Measurements from ENCODE around the gene SMC6. TPM values are rescaled to one million over a fixed set of nuclear protein-coding genes. Genes with fewer than 3 reads are reported as not detected.

The SMC6 gene
- total RNA-seq = 17.6 and 19.1 TPM in 2 replicates

GRCh38 chr2:17753803-17754663 is at the start of gene SMC6, which contains the start of gene GEN1:
Gene SMC6 (minus strand): TSS chr2:17753810. CDS start chr2:17745946, 7,864 bp downstream.
Gene GEN1 (plus strand): TSS chr2:17754138. CDS start chr2:17759944, 5,806 bp downstream.

Other genes with a start within 250 kb of the SMC6 start
- gene RAD51AP2, start 235.4 kb downstream of the SMC6 start, total RNA-seq = not detected in 2 replicates
- gene VSNL1, start 213.1 kb downstream of the SMC6 start, total RNA-seq = 0.16 TPM in 1 of 2 replicates, not detected in the other
- 9.4 and 14.1 TPM in 2 replicates for gene GEN1, start 328 bp upstream of the SMC6 start, total RNA-seq
- gene MSGN1, start 62.6 kb upstream of the SMC6 start, total RNA-seq = not detected in 2 replicates
- gene KCNS3, start 124.9 kb upstream of the SMC6 start, total RNA-seq = 1.3 and 2.4 TPM in 2 replicates